HEK293 (cell line): Measurements from ENCODE around the gene SLC6A17.

ENCODE experiments used
- CTCF ChIA-PET: fragments of 350-600 bp; formaldehyde crosslinking; extraction: SDS; loops from one replicate; lab custom pipeline; 2021; ENCODE audit warnings: antibody characterized with exemption; lab: Yijun Ruan, JAX
- POLR2A ChIA-PET: fragments of 300-600 bp; formaldehyde crosslinking; extraction: SDS; loops from one replicate; lab custom pipeline; 2020; ENCODE audit warnings: antibody characterized with exemption, inconsistent platforms; lab: Yijun Ruan, JAX
- H3K27ac ChIP-seq: fragments of 200-500 bp; sonication (Bioruptor generic); 2 replicates; pipeline ENCODE4 v1.5.1; 2014; ENCODE audit warnings: low read depth, low read length, control low read depth, inconsistent platforms; ENCODE audit errors: extremely low read depth
- H3K36me3 ChIP-seq, 2 experiments: fragments of 200-500 bp in 1 of 2; sonication (Bioruptor generic) in 1 of 2; 1 replicate in 1 of 2; 2 replicates in 1 of 2; pipeline ENCODE4 v1.5.1; 2014 to 2017; ENCODE audit warnings: inconsistent platforms in 2 of 2, low read length in 2 of 2; ENCODE audit not compliant: control insufficient read depth in 2 of 2, insufficient read depth in 1 of 2
- H3K4me1 ChIP-seq: fragments of 200-500 bp; sonication (Bioruptor generic); 2 replicates; pipeline ENCODE4 v1.5.1; 2014; ENCODE audit warnings: mild to moderate bottlenecking, low read length, inconsistent platforms; ENCODE audit not compliant: control insufficient read depth, insufficient read depth
- H3K4me3 ChIP-seq: 2 replicates; pipeline ENCODE4 v1.5.1; 2011; ENCODE audit warnings: low read depth, mild to moderate bottlenecking, control low read depth, low read length, moderate library complexity
- H3K9me3 ChIP-seq: fragments of 200-500 bp; sonication (Bioruptor generic); 2 replicates; pipeline ENCODE4 v1.5.1; 2014; ENCODE audit warnings: low read depth, low read length, inconsistent platforms; ENCODE audit not compliant: control insufficient read depth, insufficient read depth
- EGR2 ChIP-seq: fragments of 450-650 bp; formaldehyde crosslinking; IDR thresholded peaks from 2 replicates; pipeline ENCODE4 v1.5.1; 2016; ENCODE audit warnings: low read depth, missing biosample characterization, missing genetic modification characterization
- GFI1B ChIP-seq: fragments of 450-650 bp; formaldehyde crosslinking; IDR thresholded peaks from 2 replicates; pipeline ENCODE4 v1.5.1; 2016; ENCODE audit warnings: missing biosample characterization, missing genetic modification characterization
- GLIS1 ChIP-seq: fragments of 450-650 bp; formaldehyde crosslinking; IDR thresholded peaks from 2 replicates; pipeline ENCODE4 v1.5.1; 2016; ENCODE audit warnings: missing biosample characterization, missing genetic modification characterization
- KLF10 ChIP-seq: fragments of 450-650 bp; IDR thresholded peaks from 2 replicates; pipeline ENCODE4 v1.5.1; 2018; ENCODE audit warnings: missing biosample characterization, mild to moderate bottlenecking, missing genetic modification characterization
- MEIS1 ChIP-seq: sonication (generic); formaldehyde crosslinking; IDR thresholded peaks from 2 replicates; pipeline ENCODE4 v1.8.1; 2022; ENCODE audit warnings: missing genetic modification reagents, mild to moderate bottlenecking, borderline replicate concordance
- TRIM28 ChIP-seq: IDR thresholded peaks from 2 replicates; pipeline ENCODE4 v1.6.1; 2011; ENCODE audit warnings: low read length, control low read depth, borderline replicate concordance
- ZBTB17 ChIP-seq: fragments of 450-650 bp; formaldehyde crosslinking; IDR thresholded peaks from 2 replicates; pipeline ENCODE4 v1.5.1; 2016; ENCODE audit warnings: missing biosample characterization, missing genetic modification characterization
- ZFHX2 ChIP-seq: fragments of 450-650 bp; formaldehyde crosslinking; conservative IDR thresholded peaks from 2 replicates; pipeline ENCODE4 v1.5.1; 2016; ENCODE audit warnings: missing biosample characterization, missing genetic modification characterization
- ZIC2 ChIP-seq: fragments of 450-650 bp; formaldehyde crosslinking; IDR thresholded peaks from 2 replicates; pipeline ENCODE4 v1.5.1; 2016; ENCODE audit warnings: missing biosample characterization, missing genetic modification characterization
- ZNF214 ChIP-seq: fragments of 450-650 bp; formaldehyde crosslinking; IDR thresholded peaks from 2 replicates; pipeline ENCODE4 v1.5.1; 2017; ENCODE audit warnings: missing biosample characterization, mild to moderate bottlenecking, missing genetic modification characterization, borderline replicate concordance
- ZNF239 ChIP-seq: fragments of 450-650 bp; formaldehyde crosslinking; IDR thresholded peaks from 2 replicates; pipeline ENCODE4 v1.5.1; 2016; ENCODE audit warnings: missing biosample characterization, missing genetic modification characterization
- ZNF423 ChIP-seq: fragments of 450-650 bp; formaldehyde crosslinking; IDR thresholded peaks from 2 replicates; pipeline ENCODE4 v1.5.1; 2016; ENCODE audit warnings: missing biosample characterization, missing genetic modification characterization
- ZNF548 ChIP-seq: fragments of 450-650 bp; formaldehyde crosslinking; IDR thresholded peaks from 2 replicates; pipeline ENCODE4 v1.5.1; 2016; ENCODE audit warnings: missing biosample characterization, missing genetic modification characterization
- ZNF629 ChIP-seq: fragments of 450-650 bp; formaldehyde crosslinking; IDR thresholded peaks from 2 replicates; pipeline ENCODE4 v1.5.1; 2017; ENCODE audit warnings: missing biosample characterization, missing genetic modification characterization
- ZSCAN23 ChIP-seq: fragments of 450-650 bp; formaldehyde crosslinking; IDR thresholded peaks from 2 replicates; pipeline ENCODE4 v1.5.1; 2016; ENCODE audit warnings: missing biosample characterization, missing genetic modification characterization
- TF ChIP-seq, protein P1 (sequence below): fragments of 450-650 bp; formaldehyde crosslinking; optimal IDR thresholded peaks from 2 replicates; pipeline ENCODE3; 2016; ENCODE audit warnings: missing biosample characterization, mild to moderate bottlenecking, missing genetic modification characterization
- TF ChIP-seq, protein P2 (sequence below): fragments of 450-650 bp; formaldehyde crosslinking; IDR thresholded peaks from 2 replicates; pipeline ENCODE4 v1.5.1; 2016; ENCODE audit warnings: missing biosample characterization, missing genetic modification characterization

The SLC6A17 gene

DNA sequence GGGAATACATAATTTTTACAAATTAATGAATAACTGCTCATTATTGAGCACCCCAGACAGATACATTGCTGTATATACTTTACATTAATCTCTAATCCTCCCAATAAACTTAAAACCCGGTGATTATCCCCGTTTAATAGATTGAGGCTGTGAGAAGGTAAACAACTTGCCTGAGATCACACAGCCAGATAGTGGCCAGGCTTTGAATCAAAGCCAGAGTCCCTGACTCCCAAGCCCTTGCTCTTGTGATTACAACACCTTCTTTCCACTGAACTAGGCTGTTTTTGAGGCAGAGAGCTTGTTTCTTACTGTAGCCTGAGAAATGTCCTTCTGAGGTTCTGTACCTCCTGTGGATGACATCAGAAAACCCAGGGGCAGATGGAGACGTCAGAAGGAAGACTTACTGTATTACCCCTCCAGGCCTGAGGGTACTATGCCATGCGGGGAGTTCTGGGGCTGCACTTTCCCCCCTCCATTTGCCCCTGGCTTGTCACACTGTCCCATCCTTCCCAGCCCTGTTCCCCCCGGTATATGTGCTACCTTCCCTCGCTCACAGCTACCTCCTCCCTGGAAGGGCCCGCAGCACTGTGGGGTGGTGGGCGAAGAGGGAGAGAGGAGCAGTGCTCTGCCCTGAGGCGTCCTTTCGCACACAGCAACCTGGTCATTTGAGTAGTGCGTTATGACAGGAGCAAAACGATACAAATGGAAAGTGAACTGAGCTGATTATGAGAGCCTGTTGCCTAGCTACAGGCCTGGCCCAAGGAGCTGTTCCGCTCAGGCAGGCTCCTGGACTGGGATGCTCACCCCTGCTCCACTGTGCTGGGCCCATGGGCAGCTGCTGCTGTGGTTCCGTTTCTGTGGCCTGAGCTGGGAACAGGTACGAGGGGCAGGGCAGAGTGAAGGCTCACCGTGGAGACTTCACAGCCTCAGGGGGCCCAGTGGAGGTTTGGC is 64.4 kb downstream of the SLC6A17 start (continued):
- TF ChIP-seq ZBTB17 (tag by site-specific recombination) (peak; percentile 78), GFI1B (no peak), ZNF548 (tag by site-specific recombination) (no peak), ZNF423 (tag by site-specific recombination) (no peak), KLF10 (tag by site-specific recombination) (peak; percentile 45; the same call in 1 of the 2 replicates), ZNF629 (peak; percentile 21; the same call in 1 of the 2 replicates), ZNF214 (tag by site-specific recombination) (no peak), ZSCAN23 (tag by site-specific recombination) (no peak)
- TF ChIP-seq, protein P1, sequence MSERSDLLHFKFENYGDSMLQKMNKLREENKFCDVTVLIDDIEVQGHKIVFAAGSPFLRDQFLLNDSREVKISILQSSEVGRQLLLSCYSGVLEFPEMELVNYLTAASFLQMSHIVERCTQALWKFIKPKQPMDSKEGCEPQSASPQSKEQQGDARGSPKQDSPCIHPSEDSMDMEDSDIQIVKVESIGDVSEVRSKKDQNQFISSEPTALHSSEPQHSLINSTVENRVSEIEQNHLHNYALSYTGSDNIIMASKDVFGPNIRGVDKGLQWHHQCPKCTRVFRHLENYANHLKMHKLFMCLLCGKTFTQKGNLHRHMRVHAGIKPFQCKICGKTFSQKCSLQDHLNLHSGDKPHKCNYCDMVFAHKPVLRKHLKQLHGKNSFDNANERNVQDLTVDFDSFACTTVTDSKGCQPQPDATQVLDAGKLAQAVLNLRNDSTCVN (tag by site-specific recombination): no peak
- TF ChIP-seq, protein P2, sequence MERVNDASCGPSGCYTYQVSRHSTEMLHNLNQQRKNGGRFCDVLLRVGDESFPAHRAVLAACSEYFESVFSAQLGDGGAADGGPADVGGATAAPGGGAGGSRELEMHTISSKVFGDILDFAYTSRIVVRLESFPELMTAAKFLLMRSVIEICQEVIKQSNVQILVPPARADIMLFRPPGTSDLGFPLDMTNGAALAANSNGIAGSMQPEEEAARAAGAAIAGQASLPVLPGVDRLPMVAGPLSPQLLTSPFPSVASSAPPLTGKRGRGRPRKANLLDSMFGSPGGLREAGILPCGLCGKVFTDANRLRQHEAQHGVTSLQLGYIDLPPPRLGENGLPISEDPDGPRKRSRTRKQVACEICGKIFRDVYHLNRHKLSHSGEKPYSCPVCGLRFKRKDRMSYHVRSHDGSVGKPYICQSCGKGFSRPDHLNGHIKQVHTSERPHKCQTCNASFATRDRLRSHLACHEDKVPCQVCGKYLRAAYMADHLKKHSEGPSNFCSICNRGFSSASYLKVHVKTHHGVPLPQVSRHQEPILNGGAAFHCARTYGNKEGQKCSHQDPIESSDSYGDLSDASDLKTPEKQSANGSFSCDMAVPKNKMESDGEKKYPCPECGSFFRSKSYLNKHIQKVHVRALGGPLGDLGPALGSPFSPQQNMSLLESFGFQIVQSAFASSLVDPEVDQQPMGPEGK (tag by site-specific recombination): peak; percentile 33; the same call in 1 of the 2 replicates

GRCh38 chr1:110215621-110216515 is 65.6 kb downstream of the SLC6A17 start:
- no peak overlapping the region for H3K4me3 ChIP-seq
- H3K4me1 ChIP-seq: peaks cover 7% of the 10 kb centered on the region
- ChIA-PET POLR2A (interaction anchor here (0.5 to 1.7 kb wide), 3 partner anchors 9 to 137 kb away, joined by 4 to 7 read pairs (median 4); no protein-coding TSS in a partner anchor), CTCF (interaction anchor here (0.5 to 20.2 kb wide), 7 partner anchors 8 to 452 kb away, joined by 3 to 662 read pairs (median 5); no protein-coding TSS in a partner anchor)
- peak; percentile 67; the same call in 1 of the 2 replicates for TF ChIP-seq GLIS1 (tag by site-specific recombination)
- no peak for TF ChIP-seq TRIM28
- TF ChIP-seq ZIC2 (tag by site-specific recombination): peak; percentile 20; the same call in 1 of the 2 replicates
- TF ChIP-seq MEIS1 (CRISPR knock-in tag): no peak
- no peaks in the 10 kb centered on the region for H3K9me3 ChIP-seq
- peaks cover 0 to 53% of the 10 kb centered on the region in 2 experiments; a peak in 1 of 3 replicates for H3K36me3 ChIP-seq
- H3K27ac ChIP-seq: no peak overlapping the region

DNA sequence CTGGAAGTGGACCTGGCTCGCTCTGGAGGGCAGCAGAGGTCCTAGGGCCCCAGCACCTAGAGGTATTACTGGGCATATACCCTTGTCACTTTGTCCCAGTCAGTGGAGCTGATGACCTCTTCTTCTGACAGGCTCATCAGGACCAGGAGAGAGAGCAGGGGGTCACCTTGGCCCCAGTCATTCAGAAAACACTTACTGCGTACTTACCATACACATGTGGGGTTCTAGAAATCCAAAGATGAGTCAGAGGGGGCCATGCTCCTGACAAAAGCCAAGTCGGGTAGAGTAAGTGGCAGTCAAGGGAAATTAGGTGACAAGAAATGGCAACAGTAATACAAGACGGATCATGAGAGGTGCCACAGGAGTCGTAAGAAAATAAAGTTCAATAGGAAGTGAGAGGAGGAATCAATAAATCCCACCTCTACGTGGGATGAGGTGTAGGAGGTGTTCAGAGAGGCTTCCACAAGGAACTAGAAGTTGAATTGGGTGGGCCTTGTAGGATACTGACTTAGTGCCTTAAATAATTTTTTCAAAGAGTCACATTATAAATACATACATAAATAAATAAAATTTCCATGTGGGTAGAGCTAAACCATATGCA is 66.7 kb downstream of the SLC6A17 start:
- H3K36me3 ChIP-seq: peaks cover 0 to 64% of the 10 kb centered on the region in 2 experiments; a peak in 1 of 3 replicates
- no peaks in the 10 kb centered on the region for H3K9me3 ChIP-seq
- ChIA-PET CTCF (interaction anchor here (1.2 to 20.2 kb wide), 3 partner anchors 9 to 95 kb away, joined by 5 to 662 read pairs (median 7); no protein-coding TSS in a partner anchor), POLR2A (interaction anchor here (1.4 kb wide), 1 partner anchor 121 kb away, joined by 7 read pairs; no protein-coding TSS in a partner anchor)
- peaks cover 7% of the 10 kb centered on the region for H3K4me1 ChIP-seq
- TF ChIP-seq EGR2 (peak; percentile 83), ZFHX2 (tag by site-specific recombination) (peak; percentile 84), ZNF239 (no peak)
- H3K4me3 ChIP-seq: no peak overlapping the region
- no peak overlapping the region for H3K27ac ChIP-seq
